Stimulated activated CD4-positive, alpha-beta T cell treated with anti-CD3 and anti-CD28 coated beads, Interleukin-2, amount 100 ng/mL, for 24 hours (primary cell): ENCODE results near the gene C14orf119.

Source experiments
- DNase-seq, 2 donors: peaks; one replicate each; pipeline ENCODE4 v3.0.0-alpha.2; 2020

Gene C14orf119

DNA sequence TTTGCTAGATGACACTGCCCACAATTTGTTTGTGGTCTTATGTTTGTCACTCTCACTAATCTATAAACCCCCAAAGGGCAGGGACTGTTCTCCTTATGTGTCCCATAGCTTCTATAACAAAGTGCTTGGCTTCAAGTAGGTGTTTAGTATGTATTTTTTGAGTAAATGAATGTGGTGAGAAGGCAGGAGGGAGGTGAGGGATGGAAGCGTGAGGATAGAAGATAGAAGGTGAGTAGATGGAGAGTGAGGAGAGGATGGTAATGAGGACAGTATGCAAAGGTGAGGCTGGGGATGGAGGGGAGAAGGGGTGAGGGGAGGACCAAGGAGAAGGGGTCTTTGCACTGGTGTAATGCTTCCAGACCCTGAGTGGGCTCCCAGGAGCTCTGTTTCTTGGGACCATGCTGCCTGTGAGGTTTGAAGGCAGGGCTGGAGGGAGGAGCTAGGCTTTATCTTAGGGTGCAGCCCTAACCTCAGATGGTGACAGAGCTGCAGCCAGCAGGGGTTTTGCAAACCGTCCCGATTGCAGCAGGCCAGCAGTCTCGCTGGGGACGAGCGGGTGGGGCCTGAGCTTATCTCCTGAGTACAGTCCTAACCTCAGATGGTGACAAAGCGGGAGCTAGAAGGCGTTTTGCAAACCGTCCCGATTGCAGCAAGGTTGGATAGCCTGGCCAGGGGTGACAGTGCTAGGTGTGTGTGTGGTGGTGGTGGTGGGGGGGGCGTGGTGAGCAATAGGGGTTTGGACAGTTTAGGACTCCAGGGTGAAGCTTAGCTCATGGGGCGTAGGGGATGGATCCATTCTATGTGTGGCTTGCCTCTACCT lies 17.3 kb downstream of the C14orf119 start:
- DNase-seq = no peak

DNA sequence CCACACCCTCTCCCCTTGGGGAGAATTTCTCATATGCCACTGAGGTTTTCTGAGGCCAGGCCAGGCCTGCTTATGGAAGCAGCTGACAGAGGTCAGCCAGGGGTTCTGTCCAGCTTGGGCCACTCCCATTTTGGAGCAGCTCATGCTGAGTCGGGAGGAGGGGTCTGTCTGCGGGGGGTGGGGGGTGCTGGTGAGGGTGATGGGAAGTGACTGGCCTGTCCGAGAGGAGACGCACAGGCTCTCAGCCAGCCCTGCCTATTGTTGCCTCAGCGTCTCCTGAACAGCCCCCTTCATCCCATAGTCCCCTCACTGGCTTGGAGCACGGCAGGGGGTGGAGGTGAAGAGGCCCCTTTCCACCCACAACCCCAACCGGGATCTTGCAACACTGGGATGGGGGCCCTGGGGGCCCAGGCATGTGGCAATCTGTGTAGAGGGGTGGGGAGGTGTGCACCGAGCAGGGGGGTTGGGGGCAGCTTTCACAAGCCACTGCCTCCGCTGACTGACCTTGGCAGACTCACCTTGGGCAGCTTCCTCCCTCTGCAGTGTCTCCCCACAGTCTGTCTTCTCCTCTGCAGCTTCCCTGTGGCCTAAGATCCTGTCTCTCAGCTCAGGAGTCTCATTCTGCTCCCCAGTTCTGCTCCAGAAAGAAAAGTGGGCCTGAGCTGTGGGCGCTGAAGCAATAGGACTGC lies 18.3 kb downstream of the C14orf119 start:
- no peak for DNase-seq

DNA sequence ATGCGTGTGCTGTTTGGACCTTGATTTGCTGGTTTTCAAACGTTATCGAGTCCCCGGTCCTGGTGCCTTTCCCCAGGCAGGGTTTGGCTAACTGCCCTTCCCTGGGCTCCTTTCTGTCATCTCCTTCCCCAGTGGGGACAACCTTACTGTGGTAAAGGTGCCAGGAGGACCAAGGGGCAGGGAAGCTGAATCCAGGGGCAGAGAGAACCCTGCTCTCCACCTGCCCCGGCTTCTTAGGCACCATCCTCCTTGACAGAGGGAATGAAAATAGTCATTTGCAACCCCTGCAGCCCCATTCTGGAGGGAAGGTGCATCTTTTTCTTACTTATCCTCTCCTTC lies 18.8 kb downstream of the C14orf119 start:
- no peak for DNase-seq

DNA sequence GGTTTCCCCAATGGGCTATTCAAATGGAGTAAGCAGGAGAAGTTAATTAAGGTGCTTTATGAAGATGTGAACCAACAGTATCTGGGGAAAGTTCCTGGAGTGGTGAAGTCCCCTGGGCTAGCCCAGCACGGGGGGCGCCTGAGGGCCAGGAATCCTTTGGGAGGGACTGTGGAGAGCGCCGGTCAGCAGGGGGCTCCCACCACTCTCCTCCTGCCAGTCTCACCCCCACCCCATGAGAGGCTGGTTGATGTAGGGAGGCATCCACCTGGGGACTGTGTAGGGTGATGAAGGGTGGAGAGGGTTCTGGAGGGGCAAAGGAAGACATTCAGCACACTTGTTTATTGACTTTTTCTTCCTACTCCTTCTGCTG lies 19.3 kb downstream of the C14orf119 start:
- no peak for DNase-seq

DNA sequence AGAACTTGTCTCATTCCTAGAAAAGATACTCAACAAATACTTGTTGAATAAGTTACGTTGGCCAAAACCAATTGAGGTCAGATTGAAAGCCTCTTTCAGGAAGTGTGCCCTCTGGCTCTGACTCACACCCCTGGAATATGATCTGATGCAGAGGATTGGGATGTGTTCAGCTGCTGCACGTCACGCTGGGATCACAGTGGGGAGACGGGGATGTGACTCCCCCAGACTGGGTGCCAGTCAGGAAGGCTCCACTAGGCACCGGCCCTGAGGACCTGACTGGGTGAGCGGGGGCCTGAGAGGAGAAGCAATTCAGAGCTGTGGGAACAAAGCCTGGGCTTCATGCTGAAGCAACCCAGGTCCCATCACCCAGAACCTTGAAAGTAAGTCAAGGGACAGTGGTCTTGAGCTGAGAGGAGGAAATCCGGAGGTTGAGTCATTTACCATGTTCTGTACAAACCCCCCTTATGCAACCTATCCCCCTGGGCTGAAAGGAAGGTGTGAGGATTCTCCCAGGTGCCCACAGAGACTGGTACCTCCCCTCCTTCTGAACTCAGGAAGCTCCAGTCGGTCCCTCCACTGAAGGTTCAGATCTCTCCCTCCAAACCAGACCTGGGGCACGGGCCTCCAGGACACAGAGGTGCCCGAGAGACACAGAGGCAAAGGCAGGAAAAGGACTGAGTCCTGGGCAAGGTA lies 19.9 kb downstream of the C14orf119 start:
- DNase-seq = no peak

DNA sequence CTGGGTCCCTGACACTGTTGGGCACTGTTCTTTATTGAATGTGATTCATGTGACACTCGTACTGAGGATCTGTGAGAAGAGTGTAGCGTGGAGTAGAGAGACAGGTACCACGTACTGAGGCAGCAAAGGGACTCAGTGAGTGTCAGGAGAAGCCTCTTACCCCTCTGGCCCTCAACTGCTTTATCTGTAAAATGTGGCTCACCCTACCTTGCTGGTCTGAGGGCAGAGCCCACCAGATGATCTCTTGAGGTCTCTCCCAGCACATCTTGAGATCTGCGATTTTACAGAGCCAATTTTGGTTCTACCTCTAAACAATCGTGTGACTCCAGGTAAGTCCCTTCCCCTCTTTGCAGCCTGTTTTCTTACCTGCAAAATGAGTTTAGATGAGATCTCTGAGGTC lies 20.6 kb downstream of the C14orf119 start:
- DNase-seq = no peak

DNA sequence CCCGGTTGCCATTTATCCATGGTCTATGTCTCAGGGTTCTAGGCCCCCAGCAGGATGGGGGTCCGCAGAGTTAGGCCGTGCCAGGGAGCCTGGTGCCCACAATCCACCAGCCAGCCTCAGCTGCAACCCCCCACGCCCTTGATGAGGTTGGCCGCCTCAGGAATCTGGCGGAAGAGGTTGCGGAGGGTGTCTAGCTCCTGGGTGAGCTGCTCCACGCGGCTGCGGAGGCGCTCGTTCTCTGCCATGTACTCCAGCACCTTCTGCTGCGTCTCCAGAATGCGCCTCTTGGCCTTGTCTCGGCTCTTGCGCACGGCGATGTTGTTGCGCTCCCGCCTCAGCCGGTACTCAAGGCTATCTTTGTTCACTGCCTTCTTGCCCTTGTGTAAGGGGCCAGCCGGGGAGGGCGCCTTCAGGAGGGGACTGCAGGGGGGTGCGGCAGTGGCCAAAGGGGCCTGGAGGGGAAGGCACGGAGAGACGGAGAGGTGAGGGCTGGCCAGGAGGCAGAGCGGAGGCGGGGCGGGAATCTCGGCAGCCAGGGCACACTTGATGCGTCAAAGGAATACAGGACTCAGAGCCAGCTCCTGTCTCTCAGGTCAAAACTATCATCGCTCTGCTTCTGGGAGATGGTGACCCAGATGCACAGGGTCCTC lies 22.2 kb downstream of the C14orf119 start:
- no peak for DNase-seq

DNA sequence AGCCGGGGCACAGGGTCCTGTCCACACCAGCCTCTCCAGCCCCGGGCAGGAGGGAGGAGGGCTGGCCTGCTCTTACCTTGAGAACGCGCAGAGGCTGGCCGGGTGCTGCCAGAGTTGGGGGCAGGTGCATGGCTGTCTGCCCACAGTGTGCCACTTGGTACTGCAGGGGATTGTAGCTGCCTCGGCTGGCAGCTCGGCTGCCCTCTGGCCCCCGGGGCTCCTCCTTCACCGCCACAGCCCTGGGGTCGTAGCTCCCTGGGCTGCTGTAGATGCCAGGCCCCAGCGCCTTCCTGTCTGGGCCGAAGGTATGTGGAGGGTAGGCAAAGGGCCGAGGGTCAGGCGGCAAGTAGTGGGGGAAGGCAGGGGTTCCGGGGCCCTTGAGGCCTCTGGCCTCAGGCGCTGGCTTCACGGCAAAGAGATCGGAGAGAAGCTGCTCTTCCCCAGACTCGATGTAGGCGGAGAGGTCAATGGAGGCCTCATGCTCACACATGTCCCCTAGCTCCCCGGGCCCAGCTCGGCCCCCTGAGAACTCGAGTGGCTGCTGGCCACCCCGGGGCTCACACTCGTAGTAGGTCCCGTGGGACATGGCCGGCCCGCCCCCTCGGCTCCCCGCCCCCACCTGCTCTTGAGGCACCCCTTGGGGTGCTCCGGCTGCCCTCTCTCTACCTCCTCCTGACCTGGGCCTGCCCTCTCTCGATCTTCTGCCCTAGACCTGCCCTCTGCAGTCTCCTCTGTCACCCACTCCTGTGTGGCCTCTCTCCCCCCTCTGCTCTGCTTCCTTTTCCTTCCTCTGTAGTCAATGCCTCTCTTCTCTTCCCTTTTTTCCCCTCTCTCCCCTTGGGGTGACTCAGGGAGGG lies 23.4 kb downstream of the C14orf119 start, which contains the start of gene CEBPE:
Gene CEBPE, minus strand, starts transcription at position 750 of the 857 bp plus-strand sequence. Its CDS starts 164 bp downstream, at position 586.
- DNase-seq = no peak

DNA sequence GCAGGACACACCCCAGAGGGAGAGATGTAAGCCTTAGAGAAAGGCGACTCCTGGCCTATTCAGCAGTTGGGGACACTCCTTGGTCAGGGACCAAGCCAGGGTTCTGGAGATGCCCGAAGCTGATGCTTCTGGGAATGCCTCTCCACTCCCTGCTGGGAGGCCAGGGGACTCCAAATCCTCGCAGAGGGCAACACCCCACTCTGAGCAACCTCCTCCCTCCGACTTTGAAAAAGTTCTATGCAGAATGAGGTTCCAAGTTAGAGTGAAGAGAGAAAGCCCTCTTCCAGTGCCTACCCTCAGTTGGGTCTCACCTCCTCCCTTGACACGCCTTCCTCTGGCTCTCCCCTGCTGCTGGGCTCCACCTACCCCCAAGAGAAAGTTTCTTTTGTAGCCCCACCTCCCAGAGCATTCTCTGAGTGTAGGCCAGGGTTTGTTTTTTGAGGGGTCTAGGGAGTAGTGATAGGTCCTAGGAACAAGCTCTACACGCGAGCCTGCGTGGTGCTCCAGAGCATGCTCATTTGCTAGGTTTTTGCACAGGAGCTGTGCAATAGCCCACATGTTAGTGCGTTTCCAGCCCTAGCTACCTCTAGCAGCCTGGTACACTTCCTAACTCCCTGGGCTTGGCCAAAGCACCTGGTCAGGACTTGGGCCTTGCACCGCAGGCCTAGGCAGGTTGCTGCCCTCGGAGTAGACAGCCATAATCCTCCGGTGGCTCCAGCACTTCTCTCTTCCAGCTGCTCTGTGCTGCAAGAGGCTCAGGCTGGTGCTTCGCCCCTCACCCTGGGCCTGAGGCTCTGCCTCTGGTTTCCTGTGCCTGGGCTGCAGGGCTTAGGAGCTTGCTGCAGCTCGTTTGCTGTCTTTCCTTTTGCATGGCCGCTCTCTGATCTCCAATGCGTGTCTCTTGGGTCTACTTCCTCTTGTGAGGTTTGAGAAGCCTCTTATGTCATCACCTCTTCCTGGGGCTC lies 24.3 kb downstream of the C14orf119 start:
- peak; percentile 24 to 30 for DNase-seq

DNA sequence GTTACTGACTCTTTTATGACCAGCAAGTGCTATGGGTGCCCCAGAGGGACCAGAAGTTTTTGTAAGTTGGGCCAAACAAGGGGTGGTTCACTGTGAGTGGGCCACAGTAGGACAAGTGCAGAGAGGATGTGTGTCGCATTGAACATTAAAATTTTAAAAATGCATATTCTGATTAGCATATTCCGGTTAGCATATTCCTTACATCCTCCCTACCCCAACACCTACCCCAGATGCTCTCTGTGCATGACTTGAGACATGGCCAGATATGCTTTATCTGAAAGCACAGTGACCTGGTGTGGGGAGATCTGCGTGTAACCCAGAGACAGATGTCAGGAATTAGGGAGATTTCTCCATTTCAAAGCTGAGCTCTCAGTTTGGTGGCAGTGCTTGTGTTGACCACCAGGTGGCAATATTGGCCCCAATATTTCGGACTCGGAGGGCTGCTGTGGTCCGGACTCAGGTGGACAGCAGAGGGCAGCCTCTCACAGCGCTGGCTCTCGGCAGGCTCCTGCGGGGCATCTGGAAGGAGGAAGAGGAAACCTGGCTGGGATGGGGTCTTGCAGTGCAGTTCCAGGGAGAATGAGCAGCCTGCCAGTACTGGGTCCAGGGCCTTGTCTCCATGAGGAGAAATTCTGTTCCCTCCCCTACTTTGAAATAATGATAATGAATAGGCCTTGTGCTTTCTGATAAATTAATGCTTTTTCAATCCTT lies 25.4 kb downstream of the C14orf119 start:
- peak; percentile 80 to 84 for DNase-seq

DNA sequence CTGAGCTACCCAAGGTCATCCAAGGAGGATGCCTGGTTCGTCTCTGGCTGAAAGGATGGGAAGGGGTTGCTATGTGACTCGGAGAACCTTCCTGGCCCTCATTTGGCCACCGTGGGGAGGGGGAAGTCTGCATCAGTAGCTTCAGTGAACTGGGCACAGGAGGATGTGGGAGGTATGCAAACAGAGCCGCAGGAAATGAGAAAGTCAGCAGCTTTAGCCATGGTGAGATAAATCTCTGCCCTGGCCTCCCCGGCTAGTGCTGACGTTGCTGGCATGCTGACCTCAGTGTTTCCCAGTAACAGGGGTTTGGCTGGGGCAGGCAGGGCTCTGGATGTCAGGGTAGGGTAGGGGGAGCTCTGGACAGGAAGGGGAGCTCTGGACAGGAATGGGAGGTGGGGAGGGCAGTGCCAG lies 26.1 kb downstream of the C14orf119 start:
- DNase-seq = no peak

DNA sequence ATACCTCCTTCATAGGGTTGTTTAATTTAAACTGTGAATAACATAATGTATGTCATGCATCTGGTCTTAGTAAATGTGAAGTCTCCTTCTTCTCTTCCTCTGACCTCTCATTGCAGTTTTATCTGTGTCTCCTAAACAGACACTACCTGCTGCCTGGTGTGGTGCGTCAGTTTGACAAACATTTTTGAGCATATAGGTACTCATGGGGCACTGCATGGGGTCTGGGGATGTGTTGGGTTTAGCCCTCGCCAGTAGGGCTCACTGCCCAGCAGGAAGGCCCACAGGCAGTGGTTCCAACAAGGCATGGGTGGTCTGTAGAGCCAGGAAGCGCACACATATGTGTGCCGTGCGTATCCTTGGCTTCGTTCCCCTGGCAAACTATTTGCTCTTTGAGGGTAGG lies 26.8 kb downstream of the C14orf119 start:
- DNase-seq = no peak

DNA sequence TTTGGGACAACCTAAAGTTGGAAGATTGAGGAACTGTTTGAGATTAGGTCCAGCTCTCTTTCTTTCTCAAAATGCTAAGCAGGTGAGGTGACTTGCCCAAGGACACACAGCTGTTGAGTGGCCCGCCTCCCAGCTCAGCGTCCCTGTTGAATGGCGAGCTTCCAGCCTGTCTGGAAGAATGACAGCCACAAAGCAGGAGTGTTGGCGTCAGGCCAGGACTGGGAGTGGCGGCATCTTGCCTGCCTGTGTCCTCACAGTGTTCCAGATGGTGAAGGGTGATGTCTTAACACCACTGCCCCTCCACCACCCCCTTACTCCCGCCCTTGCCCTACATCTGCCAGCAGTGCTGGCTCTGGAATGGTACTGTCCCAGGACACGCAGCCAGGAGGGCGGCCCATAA lies 28.1 kb downstream of the C14orf119 start:
- no peak for DNase-seq

DNA sequence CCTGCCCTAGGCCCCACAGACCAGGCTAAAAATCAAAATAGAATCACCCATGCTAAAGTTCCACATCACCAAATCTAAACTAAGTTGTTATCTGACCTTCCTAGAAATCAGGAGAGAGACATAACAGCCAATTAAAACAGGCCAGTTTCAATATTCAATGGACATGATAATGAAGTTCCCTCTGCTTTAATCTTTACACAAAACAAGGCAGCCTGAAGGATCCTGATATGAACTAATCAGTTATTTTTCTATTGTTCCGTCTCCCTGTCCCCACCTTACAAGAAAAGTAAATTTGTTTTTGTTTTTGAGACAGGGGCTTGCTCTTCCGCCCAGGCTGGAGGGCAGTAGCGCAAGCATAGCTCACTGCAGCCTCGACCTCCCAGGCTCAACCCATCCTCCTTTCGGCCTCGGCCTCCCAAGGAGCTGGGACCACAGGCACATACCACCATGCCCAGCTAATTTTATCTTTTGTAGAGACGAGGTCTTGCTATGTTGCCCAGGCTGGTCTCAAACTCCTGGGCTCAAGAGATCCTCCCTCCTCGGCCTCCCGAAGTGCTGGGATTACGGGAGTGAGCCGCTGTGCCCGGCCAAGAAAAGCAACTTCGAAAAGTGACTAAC lies 29.1 kb downstream of the C14orf119 start:
- no peak for DNase-seq

DNA sequence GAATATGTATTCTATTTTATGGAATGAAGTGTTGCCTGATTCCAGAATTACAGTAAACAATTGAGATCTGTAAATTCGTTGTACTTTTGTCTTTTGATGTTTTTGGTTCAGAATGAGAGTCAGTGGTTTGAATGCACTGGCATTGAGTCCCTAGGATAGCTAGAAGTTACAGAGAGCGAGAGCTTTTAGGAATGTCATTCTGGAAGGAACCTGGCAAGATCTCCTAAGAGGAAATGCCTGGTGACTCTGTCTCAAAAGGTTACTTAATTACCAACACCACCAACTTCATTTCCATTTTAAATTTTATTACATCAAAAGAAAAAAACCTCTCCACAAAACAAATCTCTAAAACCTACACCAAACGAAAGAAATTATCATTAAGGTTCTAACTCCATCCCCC lies 29.7 kb downstream of the C14orf119 start:
- DNase-seq = no peak

DNA sequence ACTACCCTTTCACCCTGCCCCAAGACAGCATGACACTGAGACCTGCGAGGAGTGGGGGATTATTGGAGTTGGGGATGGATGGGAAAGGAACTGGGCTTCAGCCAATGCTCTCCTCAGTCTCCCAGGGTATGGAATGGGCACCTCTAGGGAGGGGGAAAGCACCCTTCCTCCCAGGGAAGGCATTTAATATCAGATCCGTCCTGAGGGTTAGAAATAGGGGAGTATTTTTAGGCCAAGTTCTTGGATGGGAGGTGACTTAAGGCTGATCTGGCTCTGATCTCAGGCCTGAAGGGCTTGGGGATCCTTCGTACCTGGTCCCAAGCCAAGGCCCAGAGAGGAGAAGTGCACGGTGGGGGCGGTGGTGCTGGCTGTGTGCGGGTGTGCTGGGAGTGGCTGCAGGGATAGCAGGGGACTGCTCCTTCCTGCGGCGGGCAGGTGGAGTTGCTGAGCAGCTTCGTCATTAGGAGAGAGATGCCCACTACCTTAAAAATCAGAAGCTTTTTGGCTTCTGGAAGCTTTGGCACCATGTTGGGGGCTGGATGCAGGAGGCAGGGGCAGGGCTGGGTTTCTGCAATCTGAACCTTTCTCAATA lies 30.7 kb downstream of the C14orf119 start:
- DNase-seq = no peak

DNA sequence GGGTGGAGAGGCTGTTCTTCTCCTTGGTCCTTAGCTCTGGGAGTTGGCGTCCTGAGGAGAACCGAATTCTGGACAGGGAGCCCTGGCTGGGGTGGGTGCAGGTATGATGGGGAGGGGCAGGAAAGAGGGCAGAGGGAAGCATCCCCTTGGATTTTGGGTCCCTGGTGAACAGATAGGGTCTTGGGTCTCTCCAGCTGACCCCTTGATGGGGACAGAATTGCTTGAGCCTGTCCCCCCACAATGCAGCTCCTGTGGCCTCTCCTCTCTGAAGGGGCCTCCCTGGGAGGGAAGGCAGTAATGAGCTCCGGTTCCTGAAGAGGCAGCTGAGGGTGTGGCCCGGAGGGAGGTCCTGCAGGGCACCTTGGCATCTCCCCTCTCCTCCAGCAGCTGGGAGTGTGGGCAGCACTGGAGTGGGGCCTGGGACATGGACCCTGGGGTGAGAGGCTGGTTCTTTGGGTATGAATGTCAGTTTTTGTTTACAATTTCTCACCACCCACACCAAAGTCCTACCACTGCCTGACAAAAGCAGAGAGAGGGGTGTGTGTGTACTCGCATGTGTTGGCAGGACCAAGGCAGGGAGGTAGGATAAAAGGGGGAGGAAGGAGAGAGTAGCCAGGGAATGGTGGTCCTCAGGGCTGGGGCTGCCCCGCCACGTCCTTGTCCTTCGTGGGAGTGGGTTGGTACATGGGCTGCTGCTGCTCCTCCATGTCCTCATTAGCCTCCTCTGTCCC lies 31.4 kb downstream of the C14orf119 start:
- DNase-seq = no peak

DNA sequence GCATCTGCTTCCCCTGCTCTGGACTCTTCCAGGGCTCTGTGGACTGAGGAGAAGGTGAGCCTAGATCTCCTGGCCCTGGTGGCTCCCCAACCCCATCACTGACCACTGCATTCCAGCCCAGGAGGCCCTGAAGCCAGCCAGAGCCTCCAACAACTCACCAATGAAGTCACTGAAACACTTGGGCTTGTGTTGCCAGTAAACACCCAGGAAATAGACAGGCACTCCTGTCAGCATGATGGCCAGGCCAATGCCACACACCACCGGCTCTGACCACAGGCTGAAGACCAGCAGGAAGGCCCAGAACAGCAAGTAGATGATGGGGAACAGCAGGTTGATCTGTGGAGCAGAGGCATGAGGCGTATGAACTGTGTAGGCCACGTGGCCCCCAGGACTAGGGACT lies 32.6 kb downstream of the C14orf119 start:
- DNase-seq = no peak
